ENCODE data around the gene ZBTB16. TPM values are rescaled to one million over a fixed set of nuclear protein-coding genes. Genes with fewer than 3 reads are reported as not detected.
A peak's percentile ranks its signal among the peaks of the same experiment; 100 is the strongest.

ZBTB16 gene
- total RNA-seq, 1 donor from 2014 or later: 0.54 TPM

GRCh38 chr11:114159802-114160632 is 100.5 kb downstream of the ZBTB16 start:
- peak; percentile 78 for DNase-seq (ENCODE audit: low spot score)
- TF ChIP-seq CTCF (IDR thresholded peaks at IDR 0.05; ENCODE audit: unreplicated experiment): no peak
- Mint-ChIP-seq H3K4me3 (ENCODE audit: unreplicated experiment) (no peak overlapping the region), H3K4me1 (ENCODE audit: unreplicated experiment) (peaks cover 17% of the 10 kb centered on the region), H3K27me3 (ENCODE audit: unreplicated experiment) (no peaks in the 10 kb centered on the region), H3K9me3 (ENCODE audit: unreplicated experiment) (no peaks in the 10 kb centered on the region), H3K27ac (ENCODE audit: unreplicated experiment) (peak overlapping the region; percentile 83), H3K36me3 (ENCODE audit: low read depth, unreplicated experiment) (no peaks in the 10 kb centered on the region)

GRCh38 chr11:114160894-114161293 is 101.4 kb downstream of the ZBTB16 start:
- no peaks in the 10 kb centered on the region for H3K9me3 Mint-ChIP-seq (ENCODE audit: unreplicated experiment)
- H3K36me3 Mint-ChIP-seq (ENCODE audit: low read depth, unreplicated experiment): no peaks in the 10 kb centered on the region
- H3K4me3 Mint-ChIP-seq (ENCODE audit: unreplicated experiment): no peak overlapping the region
- no peaks in the 10 kb centered on the region for H3K27me3 Mint-ChIP-seq (ENCODE audit: unreplicated experiment)
- no peak for TF ChIP-seq CTCF (IDR thresholded peaks at IDR 0.05; ENCODE audit: unreplicated experiment)
- peaks cover 17% of the 10 kb centered on the region for H3K4me1 Mint-ChIP-seq (ENCODE audit: unreplicated experiment)
- no peak overlapping the region for H3K27ac Mint-ChIP-seq (ENCODE audit: unreplicated experiment)
- no peak for DNase-seq (ENCODE audit: low spot score)

- H3K27me3 Mint-ChIP-seq (ENCODE audit: unreplicated experiment): no peaks in the 10 kb centered on the region
- H3K27ac Mint-ChIP-seq (ENCODE audit: unreplicated experiment): peak overlapping the region; percentile 49
- H3K4me1 Mint-ChIP-seq (ENCODE audit: unreplicated experiment): peaks cover 17% of the 10 kb centered on the region
- no peaks in the 10 kb centered on the region for H3K9me3 Mint-ChIP-seq (ENCODE audit: unreplicated experiment)
- H3K36me3 Mint-ChIP-seq (ENCODE audit: low read depth, unreplicated experiment): no peaks in the 10 kb centered on the region
- H3K4me3 Mint-ChIP-seq (ENCODE audit: unreplicated experiment): no peak overlapping the region
- TF ChIP-seq CTCF (IDR thresholded peaks at IDR 0.05; ENCODE audit: unreplicated experiment): no peak
- no peak for DNase-seq (ENCODE audit: low spot score)
These were observed 102.2 kb downstream of the ZBTB16 start for GRCh38 chr11:114161486-114162250.

- no peaks in the 10 kb centered on the region for H3K9me3 Mint-ChIP-seq (ENCODE audit: unreplicated experiment)
- DNase-seq (ENCODE audit: low spot score): no peak
- H3K27me3 Mint-ChIP-seq (ENCODE audit: unreplicated experiment): no peaks in the 10 kb centered on the region
- H3K27ac Mint-ChIP-seq (ENCODE audit: unreplicated experiment): no peak overlapping the region
- TF ChIP-seq CTCF (IDR thresholded peaks at IDR 0.05; ENCODE audit: unreplicated experiment): no peak
- H3K4me1 Mint-ChIP-seq (ENCODE audit: unreplicated experiment): peaks cover 17% of the 10 kb centered on the region
- H3K36me3 Mint-ChIP-seq (ENCODE audit: low read depth, unreplicated experiment): no peaks in the 10 kb centered on the region
- no peak overlapping the region for H3K4me3 Mint-ChIP-seq (ENCODE audit: unreplicated experiment)
These were observed 103.2 kb downstream of the ZBTB16 start for GRCh38 chr11:114162719-114163123.

GRCh38 chr11:114163229-114163631 is 103.7 kb downstream of the ZBTB16 start:
- no peak for TF ChIP-seq CTCF (IDR thresholded peaks at IDR 0.05; ENCODE audit: unreplicated experiment)
- H3K27ac Mint-ChIP-seq (ENCODE audit: unreplicated experiment): no peak overlapping the region
- no peaks in the 10 kb centered on the region for H3K27me3 Mint-ChIP-seq (ENCODE audit: unreplicated experiment)
- H3K9me3 Mint-ChIP-seq (ENCODE audit: unreplicated experiment): no peaks in the 10 kb centered on the region
- DNase-seq (ENCODE audit: low spot score): no peak
- H3K36me3 Mint-ChIP-seq (ENCODE audit: low read depth, unreplicated experiment): no peaks in the 10 kb centered on the region
- H3K4me3 Mint-ChIP-seq (ENCODE audit: unreplicated experiment): no peak overlapping the region
- H3K4me1 Mint-ChIP-seq (ENCODE audit: unreplicated experiment): peaks cover 17% of the 10 kb centered on the region

Measured in endothelial cell (in vitro differentiated cells).